T-cell (primary cell): Measurements from ENCODE around the gene CDC42EP1. TPM values are rescaled to one million over a fixed set of nuclear protein-coding genes. Genes with fewer than 3 reads are reported as not detected.

ENCODE experiments used
- ATAC-seq, 4 experiments: fragments of 200-7000 bp in 3 of 4; fragments of 150-1000 bp in 1 of 4; cut with Tn5 transposase; replicated peaks in 1 of 4; 1 replicate in 3 of 4; 2 replicates in 1 of 4; pipeline ENCODE4 v1.10.0; 2021; ENCODE audit warnings: moderate library complexity in 3 of 4, mild to moderate bottlenecking in 2 of 4, moderate number of reproducible peaks in 1 of 4
- CTCF ChIA-PET, 2 donors: fragments of 300-600 bp; sonication (Branson Sonifier 250); formaldehyde crosslinking; loops; one replicate each; lab custom pipeline; 2022; ENCODE audit warnings: antibody characterized with exemption in 2 of 2; lab: Charles Lee
- POLR2A ChIA-PET, 2 donors: fragments of 300-600 bp; sonication (Branson Sonifier 250); formaldehyde crosslinking; loops; one replicate each; lab custom pipeline; 2022; ENCODE audit warnings: antibody characterized with exemption in 2 of 2; lab: Charles Lee
- DNase-seq, 35 experiments: peaks; one replicate each; pipeline versions ENCODE4 v3.0.0 to v3.0.0-alpha.2; 2013 to 2023
- H3K27ac ChIP-seq: one replicate; pipeline ENCODE4 v1.5.1; 2013; ENCODE audit warnings: low read length
- H3K27me3 ChIP-seq, 2 experiments: replicated peaks in 1 of 2; 1 replicate in 1 of 2; 2 replicates in 1 of 2; pipeline versions ENCODE4 v1.6.1 to v1.7.0; 2013; ENCODE audit warnings: low read length in 1 of 2, mixed read lengths in 1 of 2; ENCODE audit not compliant: control insufficient read depth in 2 of 2, insufficient read depth in 2 of 2; ENCODE audit errors: extremely low read depth in 1 of 2
- H3K36me3 ChIP-seq, 2 donors: 1 replicate in 1 of 2; 2 replicates in 1 of 2; pipeline versions ENCODE4 v1.6.1 to v1.7.0; 2013; ENCODE audit warnings: low read length in 1 of 2; ENCODE audit not compliant: control insufficient read depth in 2 of 2, insufficient read depth in 1 of 2; ENCODE audit errors: extremely low read depth in 1 of 2
- H3K4me1 ChIP-seq, 2 experiments: 1 replicate in 1 of 2; 2 replicates in 1 of 2; pipeline versions ENCODE4 v1.6.1 to v1.7.0; 2013; ENCODE audit warnings: low read length in 2 of 2, mixed read lengths in 1 of 2; ENCODE audit not compliant: insufficient read depth in 2 of 2, control insufficient read depth in 1 of 2; ENCODE audit errors: extremely low read depth in 1 of 2
- H3K4me3 ChIP-seq, 2 donors: 1 replicate in 1 of 2; 2 replicates in 1 of 2; pipeline versions ENCODE4 v1.5.1 to v1.7.0; 2013; ENCODE audit warnings: mild to moderate bottlenecking in 2 of 2, low read length in 1 of 2, moderate library complexity in 1 of 2; ENCODE audit not compliant: control insufficient read depth in 1 of 2; ENCODE audit errors: extremely low read depth in 1 of 2
- H3K9me3 ChIP-seq: 2 replicates; pipeline ENCODE4 v1.7.0; 2013
- H3K27ac Mint-ChIP-seq, 2 donors: one replicate each; pipeline ENCODE4 v1.8.0; 2020 to 2021; ENCODE audit warnings: mild to moderate bottlenecking in 2 of 2, mixed read lengths in 2 of 2
- H3K27me3 Mint-ChIP-seq, 2 donors: one replicate each; pipeline ENCODE4 v1.8.0; 2021 to 2022; ENCODE audit warnings: mixed read lengths in 2 of 2
- H3K36me3 Mint-ChIP-seq: one replicate; pipeline ENCODE4 v1.8.0; 2021; ENCODE audit warnings: mixed read lengths
- H3K4me1 Mint-ChIP-seq, 3 donors: one replicate each; pipeline ENCODE4 v1.8.0; 2020 to 2022; ENCODE audit warnings: mixed read lengths in 3 of 3, mild to moderate bottlenecking in 1 of 3
- H3K4me3 Mint-ChIP-seq, 3 donors: one replicate each; pipeline ENCODE4 v1.8.0; 2020 to 2022; ENCODE audit warnings: mild to moderate bottlenecking in 3 of 3, mixed read lengths in 3 of 3, moderate library complexity in 3 of 3
- H3K9me3 Mint-ChIP-seq, 3 donors: one replicate each; pipeline ENCODE4 v1.8.0; 2020 to 2022; ENCODE audit warnings: mixed read lengths in 3 of 3
- WGBS: methylation state at CpG from one replicate; pipeline ENCODE4 v1.1.5; 2013; ENCODE audit warnings: missing lambda C conversion rate; ENCODE audit not compliant: insufficient coverage; 5-methylcytosine and 5-hydroxymethylcytosine counted together
- total RNA-seq, 35 experiments: library from RNA in 6 of 35; stranded (reverse) in 6 of 35; fragments of 120-200 nt in 1 of 35; gene quantifications; one replicate each; pipeline versions ENCODE4 v1.2.1 to v1.2.4 and lab custom pipeline; 2013 to 2026

CDC42EP1 gene
- total RNA-seq, 5 donors from 2014 or later (not counting 1 experiment from before 2014, with no cell fraction given), result 0.47 to 0.73 (median 0.62) TPM; not detected in 2

- ATAC-seq (no peak), DNase-seq (no peak)
- WGBS, result no CpG with 5 or more reads among the region's 1 CpG
- H3K36me3 Mint-ChIP-seq, result peaks cover 17% of the 10 kb centered on the region
- Histone ChIP-seq H3K4me1 (peaks cover 0 to 3% of the 10 kb centered on the region in 2 experiments), H3K27ac (no peak overlapping the region), H3K27me3 (no peaks in the 10 kb centered on the region), H3K4me3 (no peak overlapping the region), H3K36me3 (peaks cover 18 to 58% of the 10 kb centered on the region in 2 donors), H3K9me3 (no peaks in the 10 kb centered on the region)
- H3K4me3 Mint-ChIP-seq, result no peak overlapping the region
- peaks cover 0 to 2% (median 0%) of the 10 kb centered on the region in 3 donors for H3K4me1 Mint-ChIP-seq
- ChIA-PET POLR2A (no interaction called here), CTCF (interaction anchor here (0.5 to 0.7 kb wide), 3 partner anchors 10 to 1905 kb away, joined by 4 to 5 read pairs (median 5); no protein-coding TSS in a partner anchor)
- H3K27me3 Mint-ChIP-seq, result no peaks in the 10 kb centered on the region
- H3K27ac Mint-ChIP-seq, result peak overlapping the region in 1 of 2 donors; percentile 39
- no peaks in the 10 kb centered on the region for H3K9me3 Mint-ChIP-seq
These were observed 57.2 kb downstream of the CDC42EP1 start for GRCh38 chr22:37617431-37617830.

- H3K27ac ChIP-seq, result no peak overlapping the region
- no peak for DNase-seq
- 90% methylated on average over 10 of the region's 14 CpGs for WGBS
These were observed 57.9 kb downstream of the CDC42EP1 start for GRCh38 chr22:37618072-37618656.

GRCh38 chr22:37618674-37619073 lies 58.4 kb downstream of the CDC42EP1 start:
- 100% methylated on average over 4 of the region's 6 CpGs for WGBS

More at GRCh38 chr22:37618072-37618656, 57.9 kb downstream of the CDC42EP1 start:
- Mint-ChIP-seq H3K27me3 (no peaks in the 10 kb centered on the region), H3K27ac (no peak overlapping the region), H3K4me1 (peaks cover 0 to 5% (median 2%) of the 10 kb centered on the region in 3 donors), H3K36me3 (peaks cover 17% of the 10 kb centered on the region), H3K9me3 (no peaks in the 10 kb centered on the region), H3K4me3 (no peak overlapping the region)
- Histone ChIP-seq H3K4me1 (peaks cover under 1 to 2% of the 10 kb centered on the region in 2 experiments), H3K36me3 (peaks cover 18 to 59% of the 10 kb centered on the region in 2 donors), H3K9me3 (no peaks in the 10 kb centered on the region), H3K4me3 (no peak overlapping the region), H3K27me3 (no peaks in the 10 kb centered on the region)
- ATAC-seq, result no peak
- POLR2A ChIA-PET, result no interaction called here
- CTCF ChIA-PET, result interaction anchor here (0.5 to 0.7 kb wide), 3 partner anchors 43 to 1904 kb away, joined by 5 read pairs; no protein-coding TSS in a partner anchor

More at GRCh38 chr22:37618674-37619073, 58.4 kb downstream of the CDC42EP1 start:
- Histone ChIP-seq H3K36me3 (peaks cover 18 to 59% of the 10 kb centered on the region in 2 donors), H3K27me3 (no peaks in the 10 kb centered on the region), H3K4me3 (no peak overlapping the region), H3K9me3 (no peaks in the 10 kb centered on the region), H3K27ac (no peak overlapping the region), H3K4me1 (peaks cover 2 to 6% of the 10 kb centered on the region in 2 experiments)
- Mint-ChIP-seq H3K4me1 (peaks cover 3 to 6% (median 3%) of the 10 kb centered on the region in 3 donors), H3K36me3 (peaks cover 18% of the 10 kb centered on the region), H3K9me3 (no peaks in the 10 kb centered on the region), H3K27ac (no peak overlapping the region), H3K4me3 (no peak overlapping the region), H3K27me3 (no peaks in the 10 kb centered on the region)
- DNase-seq (no peak), ATAC-seq (no peak)
- ChIA-PET POLR2A (no interaction called here), CTCF (interaction anchor here in 1 of 2 donors (0.6 kb wide), 1 partner anchor 146 kb away, joined by 5 read pairs; no protein-coding TSS in a partner anchor)

Other genes with a start within 250 kb of the CDC42EP1 start
- gene ELFN2, start 133.0 kb upstream of the CDC42EP1 start, total RNA-seq, result under 1 TPM; 0.09 to 0.88 (median 0.70) TPM
- 100 to 1,000 TPM; 153 to 296 (median 268) TPM for gene MFNG, start 74.1 kb upstream of the CDC42EP1 start, total RNA-seq
- under 1 TPM in 4 of 5 donors, not detected in 1; 0.44 to 0.79 (median 0.52) TPM for gene CARD10, start 41.1 kb upstream of the CDC42EP1 start, total RNA-seq
- 1 to 10 TPM in 1 of 5 donors, under 1 TPM in 1, not detected in 3; 0.63 to 1.4 TPM for gene LGALS2, start 19.6 kb downstream of the CDC42EP1 start, total RNA-seq
- 100 to 1,000 TPM in 2 of 5 donors, 10 to 100 TPM in 3; 83.8 to 105 (median 97.7) TPM for gene GGA1, start 48.4 kb downstream of the CDC42EP1 start, total RNA-seq
- 100 to 1,000 TPM in 1 of 5 donors, 10 to 100 TPM in 4; 91.3 to 111 (median 93.6) TPM for gene SH3BP1, start 79.2 kb downstream of the CDC42EP1 start, total RNA-seq
- gene PDXP, start 98.2 kb downstream of the CDC42EP1 start, total RNA-seq, result 10 to 100 TPM in 3 of 5 donors, 1 to 10 TPM in 2; 3.1 to 11.3 (median 10.7) TPM
- gene LGALS1, start 115.2 kb downstream of the CDC42EP1 start, total RNA-seq, result 100 to 1,000 TPM in 2 of 5 donors, 10 to 100 TPM in 3; 39.5 to 206 (median 99.2) TPM
- 10 to 100 TPM; 29.2 to 52.4 (median 47.5) TPM for gene NOL12, start 125.9 kb downstream of the CDC42EP1 start, total RNA-seq
- gene TRIOBP, start 136.6 kb downstream of the CDC42EP1 start, total RNA-seq, result 10 to 100 TPM; 14.5 to 36.8 (median 31.1) TPM
- 1 to 10 TPM; 1.2 to 3.5 (median 2.3) TPM for gene GCAT, start 247.5 kb downstream of the CDC42EP1 start, total RNA-seq